Upper lobe of right lung (tissue), 1 donor: ENCODE data around the gene NEMF. TPM values are rescaled to one million over a fixed set of nuclear protein-coding genes. Genes with fewer than 3 reads are reported as not detected.

ENCODE experiments used
- ATAC-seq: fragments of 200-7000 bp; cut with Tn5 transposase; one replicate; pipeline ENCODE4 v1.9.1; 2020; ENCODE audit warnings: mild to moderate bottlenecking, moderate library complexity
- DNase-seq: peaks from one replicate; pipeline ENCODE4 v3.0.0-alpha.2; 2020
- H3K27ac ChIP-seq: fragments of 200-600 bp; one replicate; pipeline ENCODE4 v1.8.0; 2022
- H3K27me3 ChIP-seq: fragments of 200-600 bp; one replicate; pipeline ENCODE4 v1.8.0; 2022; ENCODE audit warnings: mild to moderate bottlenecking
- H3K36me3 ChIP-seq: fragments of 200-600 bp; one replicate; pipeline ENCODE4 v1.8.0; 2022
- H3K4me1 ChIP-seq: fragments of 200-600 bp; one replicate; pipeline ENCODE4 v1.8.0; 2022
- H3K4me3 ChIP-seq: fragments of 200-600 bp; one replicate; pipeline ENCODE4 v1.8.0; 2022; ENCODE audit warnings: mild to moderate bottlenecking
- H3K9me3 ChIP-seq: fragments of 200-600 bp; one replicate; pipeline ENCODE4 v1.8.0; 2022
- CTCF ChIP-seq: fragments of 200-600 bp; IDR thresholded peaks from one replicate; pipeline ENCODE4 v1.8.0; 2022; ENCODE audit warnings: antibody characterized with exemption
- intact Hi-C: fragments of 100-400 bp; cut with DNase I; formaldehyde crosslinking; loops from one replicate; pipeline ENCODE4 v1.11.0; 2022
- total RNA-seq: library from RNA; stranded (reverse); fragmentation: NEBNext Ultra II Directional; extraction: Animal tissue kit (Norgen Biotek cat#: 25700); gene quantifications from one replicate; pipeline ENCODE4 v1.2.1, GENCODE V29; 2021
- donor health status: DM: no; HTN: yes; CAD: no; lungs with severe emphysema.

NEMF gene
- total RNA-seq, 1 donor from 2014 or later: 57.4 TPM

GRCh38 chr14:49768301-49769121 lies 84.1 kb downstream of the NEMF start:
- DNase-seq: peak; percentile 80
- intact Hi-C loops: no loop called here
- Histone ChIP-seq H3K27ac (peak overlapping the region; percentile 98), H3K27me3 (no peaks in the 10 kb centered on the region), H3K36me3 (peaks cover 19% of the 10 kb centered on the region), H3K9me3 (no peaks in the 10 kb centered on the region), H3K4me3 (peak overlapping the region; percentile 96), H3K4me1 (peaks cover 22% of the 10 kb centered on the region)
- TF ChIP-seq CTCF: no peak
- ATAC-seq: peak; percentile 56

- intact Hi-C loops: no loop called here
- Histone ChIP-seq H3K27me3 (no peaks in the 10 kb centered on the region), H3K4me3 (peak within 1 kb of the TSS; percentile 96), H3K9me3 (no peaks in the 10 kb centered on the region), H3K27ac (peak within 1 kb of the TSS; percentile 98), H3K4me1 (peaks cover 22% of the 10 kb centered on the region), H3K36me3 (peaks cover 15% of the 10 kb centered on the region)
- TF ChIP-seq CTCF: peak; percentile 25
- DNase-seq (peak; percentile 97), ATAC-seq (peak; percentile 95)
These were observed 84.9 kb downstream of the NEMF start, which contains the start of gene KLHDC2 for GRCh38 chr14:49767571-49768300. Gene KLHDC2 (plus strand): TSS chr14:49768153. CDS start chr14:49768469, 316 bp downstream.

DNA sequence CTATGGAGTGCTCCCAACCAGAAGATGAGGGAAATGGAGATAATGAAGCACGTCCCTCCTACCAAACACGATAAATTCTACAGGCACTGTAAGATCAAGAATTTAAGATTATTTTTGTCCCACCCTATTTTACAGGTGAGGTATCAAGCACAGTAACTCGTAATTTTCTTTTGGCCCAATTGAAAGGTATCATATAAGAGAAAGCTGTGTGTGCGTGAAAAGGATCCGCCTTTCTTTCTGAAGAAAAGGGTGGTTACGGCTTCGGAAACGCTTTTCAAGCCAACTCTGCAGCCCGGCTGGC lies 85.4 kb downstream of the NEMF start:
- Histone ChIP-seq H3K4me1 (peaks cover 22% of the 10 kb centered on the region), H3K9me3 (no peaks in the 10 kb centered on the region), H3K4me3 (peak overlapping the region; percentile 96), H3K27ac (peak overlapping the region; percentile 98), H3K27me3 (no peaks in the 10 kb centered on the region), H3K36me3 (peaks cover 9% of the 10 kb centered on the region)
- intact Hi-C loops: no loop called here
- DNase-seq (no peak), ATAC-seq (no peak)
- no peak for TF ChIP-seq CTCF

DNA sequence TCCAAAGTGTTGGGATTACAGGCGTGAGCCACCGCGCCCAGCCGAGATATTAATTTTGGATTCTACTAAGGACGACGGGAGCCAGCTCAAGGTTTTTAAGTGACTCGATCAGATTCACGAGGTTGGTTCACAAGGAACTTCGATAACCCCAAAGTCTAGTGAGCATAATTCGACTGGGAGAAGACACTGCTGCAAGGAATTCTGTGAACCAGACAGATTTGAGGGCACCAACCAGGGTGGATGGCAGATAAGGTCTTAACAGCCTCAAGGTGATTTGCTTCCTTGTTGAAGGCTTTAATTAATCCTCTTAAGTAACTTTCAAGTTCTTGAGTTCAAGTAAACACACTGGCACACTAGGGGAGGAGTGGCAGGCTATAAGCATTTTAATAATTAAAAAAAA lies 85.7 kb downstream of the NEMF start:
- intact Hi-C loops: no loop called here
- Histone ChIP-seq H3K4me3 (peak overlapping the region; percentile 96), H3K9me3 (no peaks in the 10 kb centered on the region), H3K36me3 (peaks cover 6% of the 10 kb centered on the region), H3K4me1 (peaks cover 22% of the 10 kb centered on the region), H3K27me3 (no peaks in the 10 kb centered on the region), H3K27ac (peak overlapping the region; percentile 98)
- DNase-seq (no peak), ATAC-seq (no peak)
- no peak for TF ChIP-seq CTCF

DNA sequence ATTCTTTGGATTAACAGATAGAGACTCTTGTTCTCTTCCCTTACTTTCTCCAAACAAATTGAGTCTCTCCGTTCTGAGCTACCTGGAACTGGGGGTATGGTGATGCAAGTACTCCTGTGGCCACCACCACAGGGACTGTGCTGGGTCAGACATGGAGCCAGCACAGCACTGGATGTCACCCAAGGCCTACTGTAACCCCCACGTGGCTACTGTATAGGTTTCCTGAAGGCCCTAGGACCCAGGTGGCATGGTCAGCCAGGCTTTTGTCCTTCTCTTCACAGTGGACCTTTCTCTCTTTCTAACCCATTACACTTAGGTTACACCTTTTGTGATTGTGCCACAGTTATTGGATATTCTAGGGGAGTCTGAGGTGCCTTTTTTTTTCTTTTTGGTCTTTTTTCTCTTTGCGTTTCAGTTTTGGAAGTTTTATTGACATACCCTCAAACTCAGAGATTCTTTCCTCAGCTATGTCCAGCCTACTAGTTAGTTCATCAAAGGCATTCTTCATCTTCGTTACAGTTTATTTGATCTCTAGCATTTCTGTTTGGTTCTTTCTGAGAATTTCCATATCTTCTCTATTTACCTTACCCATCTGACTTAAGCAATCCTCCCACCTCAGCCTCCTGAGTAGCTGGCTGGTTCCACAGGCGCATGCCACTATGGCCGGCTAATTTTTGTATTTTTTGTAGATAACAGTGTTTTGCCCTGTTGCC lies 90.6 kb downstream of the NEMF start:
- Histone ChIP-seq H3K4me1 (peaks cover 4% of the 10 kb centered on the region), H3K4me3 (no peak overlapping the region), H3K36me3 (no peaks in the 10 kb centered on the region), H3K27ac (no peak overlapping the region), H3K27me3 (no peaks in the 10 kb centered on the region), H3K9me3 (no peaks in the 10 kb centered on the region)
- intact Hi-C loops: no loop called here
- no peak for TF ChIP-seq CTCF
- DNase-seq (no peak), ATAC-seq (peak; percentile 36)
